Hepatocyte (in vitro differentiated cells): ENCODE data around the gene FNDC3B.

Experiments
- EZH2 ChIP-seq: fragments of 200-600 bp; sonication (generic); IDR thresholded peaks from 2 replicates; pipeline ENCODE4 v1.6.1; 2016; ENCODE audit warnings: antibody characterized with exemption, mild to moderate bottlenecking, borderline replicate concordance
- EZH2phosphoT487 ChIP-seq: fragments of 200-600 bp; sonication (generic); IDR thresholded peaks from one replicate; pipeline ENCODE4 v1.6.1; 2018; ENCODE audit warnings: antibody characterized with exemption, mild to moderate bottlenecking, low read depth, moderate library complexity; ENCODE audit not compliant: unreplicated experiment, severe bottlenecking
- TF ChIP-seq, protein P1 (sequence below): fragments of 200-600 bp; sonication (generic); IDR thresholded peaks from 2 replicates; pipeline ENCODE4 v1.5.1; 2016; ENCODE audit warnings: antibody characterized with exemption, mild to moderate bottlenecking; ENCODE audit not compliant: poor library complexity

DNA sequence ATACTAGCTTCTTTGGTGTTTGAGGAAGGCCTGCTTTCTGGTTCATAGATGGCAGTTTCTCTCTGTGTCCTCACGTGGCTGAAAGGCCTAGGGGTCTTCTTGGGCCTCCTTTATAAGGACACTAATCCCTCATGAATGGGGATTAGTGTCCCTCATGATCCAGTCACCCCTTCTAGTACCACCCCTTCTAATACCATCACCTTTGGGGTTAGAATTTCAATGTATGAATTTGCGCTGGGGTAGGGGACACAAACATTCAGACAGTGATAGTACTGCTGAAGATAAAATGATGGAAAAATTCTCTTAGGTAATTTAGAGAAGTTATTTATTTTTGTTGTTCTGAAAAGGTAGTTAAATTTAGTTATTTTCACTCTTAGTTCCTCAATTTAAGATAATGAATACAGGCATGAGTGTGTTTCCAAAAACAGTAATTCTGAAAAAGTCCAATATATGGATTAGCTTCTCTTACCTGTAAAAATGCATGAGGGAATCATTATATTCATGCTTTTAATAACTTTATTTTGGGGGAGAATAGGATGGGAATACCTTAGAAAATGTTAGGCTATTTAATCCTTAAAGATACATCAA lies 103.6 kb downstream of the FNDC3B start:
- TF ChIP-seq, protein P1, sequence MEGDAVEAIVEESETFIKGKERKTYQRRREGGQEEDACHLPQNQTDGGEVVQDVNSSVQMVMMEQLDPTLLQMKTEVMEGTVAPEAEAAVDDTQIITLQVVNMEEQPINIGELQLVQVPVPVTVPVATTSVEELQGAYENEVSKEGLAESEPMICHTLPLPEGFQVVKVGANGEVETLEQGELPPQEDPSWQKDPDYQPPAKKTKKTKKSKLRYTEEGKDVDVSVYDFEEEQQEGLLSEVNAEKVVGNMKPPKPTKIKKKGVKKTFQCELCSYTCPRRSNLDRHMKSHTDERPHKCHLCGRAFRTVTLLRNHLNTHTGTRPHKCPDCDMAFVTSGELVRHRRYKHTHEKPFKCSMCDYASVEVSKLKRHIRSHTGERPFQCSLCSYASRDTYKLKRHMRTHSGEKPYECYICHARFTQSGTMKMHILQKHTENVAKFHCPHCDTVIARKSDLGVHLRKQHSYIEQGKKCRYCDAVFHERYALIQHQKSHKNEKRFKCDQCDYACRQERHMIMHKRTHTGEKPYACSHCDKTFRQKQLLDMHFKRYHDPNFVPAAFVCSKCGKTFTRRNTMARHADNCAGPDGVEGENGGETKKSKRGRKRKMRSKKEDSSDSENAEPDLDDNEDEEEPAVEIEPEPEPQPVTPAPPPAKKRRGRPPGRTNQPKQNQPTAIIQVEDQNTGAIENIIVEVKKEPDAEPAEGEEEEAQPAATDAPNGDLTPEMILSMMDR, result no peak
- TF ChIP-seq EZH2, result no peak
- no peak for TF ChIP-seq EZH2phosphoT487
